DOHH2 (cell line): ENCODE data around the gene SCGB1A1.

Source experiments
- H3F3A ChIP-seq: fragments of 200-600 bp; sonication (generic), shearing (Covaris generic); 2 replicates; pipeline ENCODE4 v1.6.0; 2016; ENCODE audit warnings: antibody characterized with exemption, mild to moderate bottlenecking; ENCODE audit not compliant: control insufficient read depth, insufficient read depth
- H3K27ac ChIP-seq: fragments of 200-600 bp; sonication (generic); 2 replicates; pipeline ENCODE4 v1.5.1; 2014; ENCODE audit warnings: low read depth, mild to moderate bottlenecking, low read length, moderate library complexity
- H3K27me3 ChIP-seq: fragments of 200-600 bp; sonication (generic); 2 replicates; pipeline ENCODE4 v1.6.1; 2014; ENCODE audit warnings: mild to moderate bottlenecking, low read length, mixed read lengths; ENCODE audit not compliant: control insufficient read depth
- H3K36me3 ChIP-seq: fragments of 200-600 bp; sonication (generic); 2 replicates; pipeline ENCODE4 v1.6.1; 2014; ENCODE audit warnings: mild to moderate bottlenecking, low read length, moderate library complexity, mixed read lengths; ENCODE audit not compliant: control insufficient read depth
- H3K4me1 ChIP-seq: fragments of 200-600 bp; sonication (generic); 2 replicates; pipeline ENCODE4 v1.6.1; 2014; ENCODE audit warnings: mild to moderate bottlenecking, low read length, mixed read lengths; ENCODE audit not compliant: control insufficient read depth
- H3K4me2 ChIP-seq: fragments of 200-600 bp; sonication (generic); 2 replicates; pipeline ENCODE4 v1.6.0; 2014; ENCODE audit warnings: mild to moderate bottlenecking, low read length, moderate library complexity
- H3K4me3 ChIP-seq: fragments of 200-600 bp; sonication (generic); 2 replicates; pipeline ENCODE4 v1.5.1; 2014; ENCODE audit warnings: mild to moderate bottlenecking, low read length, mixed read lengths
- H3K79me2 ChIP-seq: fragments of 200-600 bp; sonication (generic); 2 replicates; pipeline ENCODE4 v1.6.1; 2014; ENCODE audit warnings: mild to moderate bottlenecking, low read length, mixed read lengths; ENCODE audit not compliant: control insufficient read depth
- H3K9me2 ChIP-seq: fragments of 200-600 bp; sonication (generic); replicated peaks from 2 replicates; pipeline ENCODE4 v1.6.1; 2014; ENCODE audit warnings: mild to moderate bottlenecking, low read length, mixed read lengths; ENCODE audit not compliant: control insufficient read depth
- H3K9me3 ChIP-seq: fragments of 200-600 bp; sonication (generic); 2 replicates; pipeline ENCODE4 v1.6.1; 2014; ENCODE audit warnings: antibody characterized with exemption, low read length, mixed read lengths; ENCODE audit not compliant: control insufficient read depth, insufficient read depth
- H4K20me1 ChIP-seq: fragments of 200-600 bp; sonication (generic); 2 replicates; pipeline ENCODE4 v1.6.0; 2014; ENCODE audit warnings: low read depth, mild to moderate bottlenecking, antibody characterized with exemption, low read length, moderate library complexity; ENCODE audit not compliant: control insufficient read depth, insufficient read depth
- EZH2phosphoT487 ChIP-seq: fragments of 200-600 bp; sonication (generic); IDR thresholded peaks from 2 replicates; pipeline ENCODE4 v1.6.1; 2017; ENCODE audit warnings: borderline replicate concordance, mild to moderate bottlenecking, antibody characterized with exemption, low read length, moderate library complexity, mixed read lengths
- TF ChIP-seq, protein P1 (sequence below): fragments of 200-600 bp; sonication (generic); IDR thresholded peaks from one replicate; pipeline ENCODE4 v1.5.1; 2014; ENCODE audit warnings: antibody characterized with exemption, mild to moderate bottlenecking, low read depth, low read length; ENCODE audit not compliant: poor library complexity, severe bottlenecking

SCGB1A1 gene

DNA sequence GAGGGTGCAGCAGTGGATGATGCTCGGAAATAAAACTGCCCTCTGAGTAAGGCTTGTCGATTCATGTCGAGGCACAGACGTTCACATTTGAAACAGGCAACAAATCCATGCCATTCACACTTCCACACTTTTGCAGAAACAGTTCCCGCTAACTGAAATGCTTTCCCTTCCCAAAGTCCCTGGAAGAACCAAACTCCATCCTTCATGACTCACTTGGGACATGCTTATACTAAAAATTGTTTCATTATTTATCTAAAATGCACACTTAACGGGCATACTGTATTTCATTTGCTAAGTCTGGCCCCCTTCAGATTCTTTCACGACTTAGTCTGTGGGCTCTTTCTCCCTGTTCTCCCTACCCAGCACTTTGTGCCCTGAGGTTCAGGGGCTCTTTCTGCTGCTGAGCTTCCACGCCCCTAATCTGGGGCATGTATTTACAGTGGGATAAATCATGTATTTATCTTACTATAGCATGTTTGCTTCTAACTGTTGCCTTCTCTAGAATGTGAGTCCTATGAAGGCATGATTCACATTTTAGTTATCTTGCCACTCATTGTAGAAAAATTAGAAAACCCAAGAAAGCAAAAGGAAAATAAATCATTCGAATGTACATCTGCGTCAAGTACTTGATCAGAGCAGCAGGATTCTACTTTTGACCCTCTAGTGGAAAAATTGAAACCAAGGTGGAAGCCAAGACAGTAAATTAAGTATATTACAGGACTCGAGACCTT, 12.5 kb downstream of the SCGB1A1 start:
- no peaks in the 10 kb centered on the region for H3K9me3 ChIP-seq
- no peaks in the 10 kb centered on the region for H3K36me3 ChIP-seq
- no peaks in the 10 kb centered on the region for H3K9me2 ChIP-seq
- no peaks in the 10 kb centered on the region for H3K4me1 ChIP-seq
- H3K79me2 ChIP-seq = no peaks in the 10 kb centered on the region
- TF ChIP-seq, protein P1, sequence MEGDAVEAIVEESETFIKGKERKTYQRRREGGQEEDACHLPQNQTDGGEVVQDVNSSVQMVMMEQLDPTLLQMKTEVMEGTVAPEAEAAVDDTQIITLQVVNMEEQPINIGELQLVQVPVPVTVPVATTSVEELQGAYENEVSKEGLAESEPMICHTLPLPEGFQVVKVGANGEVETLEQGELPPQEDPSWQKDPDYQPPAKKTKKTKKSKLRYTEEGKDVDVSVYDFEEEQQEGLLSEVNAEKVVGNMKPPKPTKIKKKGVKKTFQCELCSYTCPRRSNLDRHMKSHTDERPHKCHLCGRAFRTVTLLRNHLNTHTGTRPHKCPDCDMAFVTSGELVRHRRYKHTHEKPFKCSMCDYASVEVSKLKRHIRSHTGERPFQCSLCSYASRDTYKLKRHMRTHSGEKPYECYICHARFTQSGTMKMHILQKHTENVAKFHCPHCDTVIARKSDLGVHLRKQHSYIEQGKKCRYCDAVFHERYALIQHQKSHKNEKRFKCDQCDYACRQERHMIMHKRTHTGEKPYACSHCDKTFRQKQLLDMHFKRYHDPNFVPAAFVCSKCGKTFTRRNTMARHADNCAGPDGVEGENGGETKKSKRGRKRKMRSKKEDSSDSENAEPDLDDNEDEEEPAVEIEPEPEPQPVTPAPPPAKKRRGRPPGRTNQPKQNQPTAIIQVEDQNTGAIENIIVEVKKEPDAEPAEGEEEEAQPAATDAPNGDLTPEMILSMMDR = no peak
- TF ChIP-seq EZH2phosphoT487 = no peak
- H3K4me3 ChIP-seq = no peak overlapping the region
- no peak overlapping the region for H3K4me2 ChIP-seq
- H3K27ac ChIP-seq = no peak overlapping the region
- no peaks in the 10 kb centered on the region for H3F3A ChIP-seq
- no peaks in the 10 kb centered on the region for H4K20me1 ChIP-seq
- H3K27me3 ChIP-seq = peaks cover 11% of the 10 kb centered on the region

DNA sequence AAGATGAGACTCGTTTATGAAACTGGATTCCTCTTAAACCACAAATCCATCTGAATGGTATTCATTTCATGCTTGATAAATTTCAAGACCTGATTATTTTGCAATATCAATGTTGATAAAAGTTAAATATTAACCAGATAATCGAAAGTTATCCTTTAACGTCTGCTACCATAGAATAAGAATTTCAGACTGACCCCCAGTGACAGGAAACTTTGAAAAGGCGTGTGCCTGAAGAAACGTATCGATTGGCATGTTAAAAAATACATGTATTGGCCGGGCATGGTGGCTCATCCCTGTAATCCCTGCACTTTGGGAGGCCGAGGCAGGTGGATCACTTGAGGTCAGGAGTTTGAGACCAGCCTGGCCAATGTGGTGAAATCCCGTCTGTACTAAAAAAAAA, 13.9 kb downstream of the SCGB1A1 start:
- Histone ChIP-seq H3K4me1 (no peaks in the 10 kb centered on the region), H3K9me2 (no peaks in the 10 kb centered on the region), H3F3A (no peaks in the 10 kb centered on the region), H3K79me2 (no peaks in the 10 kb centered on the region), H3K4me3 (no peak overlapping the region), H3K9me3 (no peaks in the 10 kb centered on the region), H3K36me3 (no peaks in the 10 kb centered on the region), H3K27me3 (peaks cover 11% of the 10 kb centered on the region), H4K20me1 (no peaks in the 10 kb centered on the region), H3K27ac (no peak overlapping the region), H3K4me2 (no peak overlapping the region)
- TF ChIP-seq, protein P1 = no peak
- no peak for TF ChIP-seq EZH2phosphoT487

DNA sequence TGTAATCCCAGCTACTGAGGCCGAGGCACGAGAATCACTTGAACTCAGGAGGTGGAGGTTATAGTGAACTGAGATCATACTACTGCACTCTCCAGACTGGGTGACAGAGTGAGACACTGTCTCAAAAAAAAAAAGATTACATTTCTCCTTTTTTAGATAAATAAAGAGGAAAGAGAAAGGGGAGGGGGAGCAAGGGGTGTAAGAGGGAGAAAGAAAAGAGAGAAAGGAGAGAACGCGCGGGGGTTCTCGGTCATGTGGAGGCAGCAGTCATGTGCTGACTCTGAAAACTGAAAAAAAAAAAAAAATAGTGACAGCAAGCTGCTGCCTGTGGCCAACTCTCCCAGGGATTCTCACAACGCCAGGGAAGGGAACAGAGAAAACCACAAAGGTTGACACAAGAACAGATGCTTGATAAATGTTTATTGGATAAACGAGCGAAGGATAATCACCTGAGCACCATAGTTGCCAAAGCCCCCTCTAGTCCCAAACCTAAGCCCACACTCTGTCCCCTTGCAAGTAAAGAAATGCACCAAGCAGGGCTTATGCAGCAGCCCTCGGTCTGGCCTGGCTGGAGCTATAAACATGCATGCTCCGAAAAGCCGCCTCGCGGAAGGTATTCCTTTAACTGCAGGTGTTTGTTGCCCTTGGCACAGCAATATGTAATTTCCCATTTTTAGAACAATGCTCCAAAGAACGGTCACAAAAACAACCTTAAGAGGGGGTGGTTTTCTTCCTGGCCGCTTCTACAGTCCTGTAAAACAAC, 14.5 kb downstream of the SCGB1A1 start:
- no peaks in the 10 kb centered on the region for H3F3A ChIP-seq
- no peaks in the 10 kb centered on the region for H3K4me1 ChIP-seq
- H3K4me3 ChIP-seq = no peak overlapping the region
- H3K79me2 ChIP-seq = no peaks in the 10 kb centered on the region
- peaks cover 11% of the 10 kb centered on the region for H3K27me3 ChIP-seq
- no peaks in the 10 kb centered on the region for H3K9me3 ChIP-seq
- no peak overlapping the region for H3K4me2 ChIP-seq
- TF ChIP-seq EZH2phosphoT487 = no peak
- TF ChIP-seq, protein P1 = no peak
- no peak overlapping the region for H3K27ac ChIP-seq
- H3K36me3 ChIP-seq = no peaks in the 10 kb centered on the region
- H3K9me2 ChIP-seq = no peaks in the 10 kb centered on the region
- no peaks in the 10 kb centered on the region for H4K20me1 ChIP-seq
